WTC11 (cell line): ENCODE results near the gene SGCD. TPM values are rescaled to one million over a fixed set of nuclear protein-coding genes. Genes with fewer than 3 reads are reported as not detected.

Experiments
- ATAC-seq: fragments of 200-7000 bp; cut with Tn5 transposase; 2 replicates; pipeline ENCODE4 v1.10.0; 2021; ENCODE audit warnings: mild to moderate bottlenecking, moderate library complexity
- CTCF ChIA-PET: fragments of 300-600 bp; sonication (Branson Sonifier 250); formaldehyde crosslinking; loops from one replicate; lab custom pipeline; 2021; ENCODE audit warnings: antibody characterized with exemption; lab: Charles Lee
- POLR2A ChIA-PET: fragments of 350-600 bp; sonication (Branson Sonifier 250); formaldehyde crosslinking; loops from one replicate; lab custom pipeline; 2021; ENCODE audit warnings: antibody characterized with exemption; lab: Charles Lee
- DNase-seq: peaks from one replicate; pipeline ENCODE4 v3.0.0; 2021; ENCODE audit warnings: low spot score
- H3K27ac Mint-ChIP-seq: 2 replicates; pipeline ENCODE4 v1.8.0; 2021; ENCODE audit warnings: mixed read lengths
- H3K27me3 Mint-ChIP-seq: 2 replicates; pipeline ENCODE4 v1.8.0; 2021; ENCODE audit warnings: low read depth, mild to moderate bottlenecking, moderate library complexity, mixed read lengths
- H3K36me3 Mint-ChIP-seq: 2 replicates; pipeline ENCODE4 v1.8.0; 2021; ENCODE audit warnings: mixed read lengths
- H3K4me1 Mint-ChIP-seq: 2 replicates; pipeline ENCODE4 v1.8.0; 2022; ENCODE audit warnings: mixed read lengths
- H3K4me3 Mint-ChIP-seq: 2 replicates; pipeline ENCODE4 v1.8.0; 2021; ENCODE audit warnings: mild to moderate bottlenecking, moderate library complexity, mixed read lengths
- H3K9me3 Mint-ChIP-seq: 2 replicates; pipeline ENCODE4 v1.8.0; 2021; ENCODE audit warnings: mixed read lengths
- ELF4 ChIP-seq: sonication (generic); formaldehyde crosslinking; IDR thresholded peaks from 2 replicates; pipeline ENCODE4 v1.8.1; 2022; ENCODE audit warnings: low read depth, mild to moderate bottlenecking, moderate library complexity, missing genetic modification reagents
- FOXP1 ChIP-seq: sonication (generic); formaldehyde crosslinking; IDR thresholded peaks from 2 replicates; pipeline ENCODE4 v1.8.0; 2022; ENCODE audit warnings: missing genetic modification reagents, mild to moderate bottlenecking, moderate library complexity, borderline replicate concordance
- GRHL2 ChIP-seq: fragments of 250-450 bp; sonication (Bioruptor Pico); IDR thresholded peaks from 2 replicates; pipeline ENCODE4 v1.8.0; 2022; ENCODE audit warnings: mild to moderate bottlenecking, moderate library complexity; ENCODE audit not compliant: insufficient replicate concordance, severe bottlenecking
- HMGA2 ChIP-seq: fragments of 250-450 bp; sonication (Bioruptor Pico); IDR thresholded peaks from 2 replicates; pipeline ENCODE4 v1.4.0; 2021; ENCODE audit warnings: mild to moderate bottlenecking, moderate library complexity
- JUN ChIP-seq: sonication (generic); formaldehyde crosslinking; IDR thresholded peaks from 2 replicates; pipeline ENCODE4 v1.8.0; 2023; ENCODE audit warnings: mild to moderate bottlenecking, missing genetic modification reagents
- MXD4 ChIP-seq: fragments of 250-450 bp; sonication (Bioruptor Pico); IDR thresholded peaks from 2 replicates; pipeline ENCODE4 v1.8.0; 2021; ENCODE audit warnings: mild to moderate bottlenecking, moderate library complexity, borderline replicate concordance
- NR1H2 ChIP-seq: sonication (generic); formaldehyde crosslinking; IDR thresholded peaks from 2 replicates; pipeline ENCODE4 v1.9.0; 2021; ENCODE audit warnings: mild to moderate bottlenecking, moderate library complexity, missing genetic modification reagents
- NR2C2 ChIP-seq: sonication (generic); formaldehyde crosslinking; IDR thresholded peaks from 2 replicates; pipeline ENCODE4 v1.8.0; 2022; ENCODE audit warnings: mild to moderate bottlenecking, missing genetic modification reagents
- TCF7 ChIP-seq: sonication (generic); formaldehyde crosslinking; IDR thresholded peaks from 2 replicates; pipeline ENCODE4 v1.8.0; 2022; ENCODE audit warnings: mild to moderate bottlenecking, low read depth, missing genetic modification reagents, moderate library complexity
- ZBTB21 ChIP-seq: sonication (generic); formaldehyde crosslinking; IDR thresholded peaks from 2 replicates; pipeline ENCODE4 v1.8.1; 2023; ENCODE audit warnings: mild to moderate bottlenecking, missing genetic modification reagents, borderline replicate concordance
- ZNF138 ChIP-seq: sonication (generic); formaldehyde crosslinking; conservative IDR thresholded peaks from 2 replicates; pipeline ENCODE4 v1.8.1; 2022; ENCODE audit warnings: mild to moderate bottlenecking, moderate library complexity, missing genetic modification reagents
- ZNF219 ChIP-seq: sonication (generic); formaldehyde crosslinking; IDR thresholded peaks from 2 replicates; pipeline ENCODE4 v1.8.0; 2023; ENCODE audit warnings: missing genetic modification reagents, mild to moderate bottlenecking, borderline replicate concordance
- ZNF396 ChIP-seq: fragments of 250-450 bp; sonication (Bioruptor Pico); IDR thresholded peaks from 2 replicates; pipeline ENCODE4 v1.8.0; 2021; ENCODE audit warnings: mild to moderate bottlenecking, moderate library complexity, borderline replicate concordance
- ZNF416 ChIP-seq: fragments of 250-450 bp; sonication (Bioruptor Pico); IDR thresholded peaks from 2 replicates; pipeline ENCODE4 v1.9.0; 2021; ENCODE audit warnings: mild to moderate bottlenecking, inconsistent platforms
- total RNA-seq: library from RNA; stranded (reverse); gene quantifications from 3 replicates; pipeline ENCODE4 v1.2.3, GENCODE V29; 2021
- TF ChIP-seq, protein P1 (sequence below): sonication (generic); formaldehyde crosslinking; IDR thresholded peaks from 2 replicates; pipeline ENCODE4 v1.8.1; 2023; ENCODE audit warnings: mild to moderate bottlenecking, missing genetic modification reagents
- TF ChIP-seq, protein P2 (sequence below): sonication (generic); formaldehyde crosslinking; IDR thresholded peaks from 2 replicates; pipeline ENCODE4 v1.8.1; 2022; ENCODE audit warnings: missing genetic modification reagents, borderline replicate concordance
- TF ChIP-seq, protein P3 (sequence below): fragments of 200-600 bp; IDR thresholded peaks from 2 replicates; pipeline ENCODE4 v1.8.0; 2022; ENCODE audit warnings: antibody characterized with exemption
- TF ChIP-seq, protein P4 (sequence below): sonication (generic); formaldehyde crosslinking; IDR thresholded peaks from 2 replicates; pipeline ENCODE4 v1.8.1; 2022; ENCODE audit warnings: mild to moderate bottlenecking, missing genetic modification reagents, moderate library complexity, borderline replicate concordance
- TF ChIP-seq, protein P5 (sequence below): fragments of 250-450 bp; sonication (Bioruptor Pico); conservative IDR thresholded peaks from 2 replicates; pipeline ENCODE4 v1.9.0; 2021; ENCODE audit warnings: mild to moderate bottlenecking
- TF ChIP-seq, protein P6 (sequence below): sonication (generic); formaldehyde crosslinking; IDR thresholded peaks from 2 replicates; pipeline ENCODE4 v1.8.0; 2022; ENCODE audit warnings: mild to moderate bottlenecking, missing genetic modification reagents
- TF ChIP-seq, protein P7 (sequence below): sonication (generic); formaldehyde crosslinking; IDR thresholded peaks from 2 replicates; pipeline ENCODE4 v1.8.1; 2023; ENCODE audit warnings: mild to moderate bottlenecking, missing genetic modification reagents

The SGCD gene
- total RNA-seq, 1 experiment from 2014 or later, result 0.33 TPM

DNA sequence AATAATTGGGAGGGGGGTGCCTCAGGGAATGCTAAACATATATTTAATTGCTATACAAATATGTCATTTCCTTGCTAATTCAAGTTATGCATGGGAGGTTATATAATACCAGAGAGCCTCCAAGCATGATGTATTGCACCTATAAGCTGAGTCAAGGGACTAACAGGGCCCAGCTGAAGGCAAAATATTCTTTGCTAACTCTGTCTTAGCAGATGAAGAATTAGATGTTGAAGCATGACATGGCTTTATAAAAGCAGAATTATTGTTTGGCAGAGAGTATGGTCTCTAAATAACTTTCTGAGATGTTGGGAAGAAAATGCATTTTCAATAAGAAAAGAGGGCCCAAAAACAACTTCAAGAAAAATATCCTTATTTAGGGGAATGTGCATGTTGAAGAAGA lies 60.4 kb downstream of the SGCD start:
- Mint-ChIP-seq H3K4me1 (0 out of 2 replicates have a peak, but pooled peaks cover under 1% of the 10 kb centered on the region), H3K27ac (no peak overlapping the region), H3K4me3 (no peak overlapping the region), H3K27me3 (no peaks in the 10 kb centered on the region), H3K9me3 (no peaks in the 10 kb centered on the region), H3K36me3 (no peaks in the 10 kb centered on the region)
- TF ChIP-seq FOXP1 (CRISPR knock-in tag), result no peak
- no peak for TF ChIP-seq ZNF138 (CRISPR knock-in tag)
- TF ChIP-seq, protein P1, sequence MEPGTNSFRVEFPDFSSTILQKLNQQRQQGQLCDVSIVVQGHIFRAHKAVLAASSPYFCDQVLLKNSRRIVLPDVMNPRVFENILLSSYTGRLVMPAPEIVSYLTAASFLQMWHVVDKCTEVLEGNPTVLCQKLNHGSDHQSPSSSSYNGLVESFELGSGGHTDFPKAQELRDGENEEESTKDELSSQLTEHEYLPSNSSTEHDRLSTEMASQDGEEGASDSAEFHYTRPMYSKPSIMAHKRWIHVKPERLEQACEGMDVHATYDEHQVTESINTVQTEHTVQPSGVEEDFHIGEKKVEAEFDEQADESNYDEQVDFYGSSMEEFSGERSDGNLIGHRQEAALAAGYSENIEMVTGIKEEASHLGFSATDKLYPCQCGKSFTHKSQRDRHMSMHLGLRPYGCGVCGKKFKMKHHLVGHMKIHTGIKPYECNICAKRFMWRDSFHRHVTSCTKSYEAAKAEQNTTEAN (CRISPR knock-in tag), result no peak
- TF ChIP-seq, protein P2, sequence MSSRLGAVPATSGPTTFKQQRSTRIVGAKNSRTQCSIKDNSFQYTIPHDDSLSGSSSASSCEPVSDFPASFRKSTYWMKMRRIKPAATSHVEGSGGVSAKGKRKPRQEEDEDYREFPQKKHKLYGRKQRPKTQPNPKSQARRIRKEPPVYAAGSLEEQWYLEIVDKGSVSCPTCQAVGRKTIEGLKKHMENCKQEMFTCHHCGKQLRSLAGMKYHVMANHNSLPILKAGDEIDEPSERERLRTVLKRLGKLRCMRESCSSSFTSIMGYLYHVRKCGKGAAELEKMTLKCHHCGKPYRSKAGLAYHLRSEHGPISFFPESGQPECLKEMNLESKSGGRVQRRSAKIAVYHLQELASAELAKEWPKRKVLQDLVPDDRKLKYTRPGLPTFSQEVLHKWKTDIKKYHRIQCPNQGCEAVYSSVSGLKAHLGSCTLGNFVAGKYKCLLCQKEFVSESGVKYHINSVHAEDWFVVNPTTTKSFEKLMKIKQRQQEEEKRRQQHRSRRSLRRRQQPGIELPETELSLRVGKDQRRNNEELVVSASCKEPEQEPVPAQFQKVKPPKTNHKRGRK, result no peak
- TF ChIP-seq MXD4 (CRISPR knock-in tag), result no peak
- TF ChIP-seq, protein P3, sequence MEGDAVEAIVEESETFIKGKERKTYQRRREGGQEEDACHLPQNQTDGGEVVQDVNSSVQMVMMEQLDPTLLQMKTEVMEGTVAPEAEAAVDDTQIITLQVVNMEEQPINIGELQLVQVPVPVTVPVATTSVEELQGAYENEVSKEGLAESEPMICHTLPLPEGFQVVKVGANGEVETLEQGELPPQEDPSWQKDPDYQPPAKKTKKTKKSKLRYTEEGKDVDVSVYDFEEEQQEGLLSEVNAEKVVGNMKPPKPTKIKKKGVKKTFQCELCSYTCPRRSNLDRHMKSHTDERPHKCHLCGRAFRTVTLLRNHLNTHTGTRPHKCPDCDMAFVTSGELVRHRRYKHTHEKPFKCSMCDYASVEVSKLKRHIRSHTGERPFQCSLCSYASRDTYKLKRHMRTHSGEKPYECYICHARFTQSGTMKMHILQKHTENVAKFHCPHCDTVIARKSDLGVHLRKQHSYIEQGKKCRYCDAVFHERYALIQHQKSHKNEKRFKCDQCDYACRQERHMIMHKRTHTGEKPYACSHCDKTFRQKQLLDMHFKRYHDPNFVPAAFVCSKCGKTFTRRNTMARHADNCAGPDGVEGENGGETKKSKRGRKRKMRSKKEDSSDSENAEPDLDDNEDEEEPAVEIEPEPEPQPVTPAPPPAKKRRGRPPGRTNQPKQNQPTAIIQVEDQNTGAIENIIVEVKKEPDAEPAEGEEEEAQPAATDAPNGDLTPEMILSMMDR, result no peak
- TF ChIP-seq ZBTB21 (CRISPR knock-in tag), result no peak
- no peak for TF ChIP-seq HMGA2 (CRISPR knock-in tag)
- no peak for TF ChIP-seq JUN (CRISPR knock-in tag)
- TF ChIP-seq, protein P4, sequence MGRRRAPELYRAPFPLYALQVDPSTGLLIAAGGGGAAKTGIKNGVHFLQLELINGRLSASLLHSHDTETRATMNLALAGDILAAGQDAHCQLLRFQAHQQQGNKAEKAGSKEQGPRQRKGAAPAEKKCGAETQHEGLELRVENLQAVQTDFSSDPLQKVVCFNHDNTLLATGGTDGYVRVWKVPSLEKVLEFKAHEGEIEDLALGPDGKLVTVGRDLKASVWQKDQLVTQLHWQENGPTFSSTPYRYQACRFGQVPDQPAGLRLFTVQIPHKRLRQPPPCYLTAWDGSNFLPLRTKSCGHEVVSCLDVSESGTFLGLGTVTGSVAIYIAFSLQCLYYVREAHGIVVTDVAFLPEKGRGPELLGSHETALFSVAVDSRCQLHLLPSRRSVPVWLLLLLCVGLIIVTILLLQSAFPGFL, result no peak
- no peak for TF ChIP-seq ZNF396
- TF ChIP-seq ELF4 (CRISPR knock-in tag), result no peak
- TF ChIP-seq NR2C2 (CRISPR knock-in tag), result no peak
- no peak for TF ChIP-seq ZNF219 (CRISPR knock-in tag)
- TF ChIP-seq ZNF416 (CRISPR knock-in tag), result no peak
- DNase-seq, result no peak
- CTCF ChIA-PET, result no interaction called here
- no peak for ATAC-seq
- POLR2A ChIA-PET, result no interaction called here

DNA sequence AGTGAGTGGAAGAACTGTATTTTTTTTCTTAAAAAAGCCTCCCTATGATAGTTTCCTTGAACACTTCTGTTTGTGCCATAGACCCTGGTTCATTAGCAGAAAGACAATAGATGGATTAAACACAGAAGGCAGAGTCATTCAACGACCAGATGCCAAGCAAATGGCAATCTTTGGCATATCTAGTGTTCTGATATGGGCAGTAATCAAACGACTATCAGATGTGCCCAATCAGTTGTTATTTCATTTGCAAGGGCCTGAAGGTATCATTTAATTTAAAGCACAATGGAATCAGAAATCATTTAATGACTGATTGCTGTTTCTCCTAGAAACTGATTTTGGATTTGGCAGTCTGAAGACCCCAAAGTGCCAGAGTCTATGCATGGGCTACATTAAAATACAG lies 61.3 kb downstream of the SGCD start:
- 0 out of 2 replicates have a peak, but pooled peaks cover 3% of the 10 kb centered on the region for H3K4me1 Mint-ChIP-seq
- no peaks in the 10 kb centered on the region for H3K36me3 Mint-ChIP-seq
- H3K4me3 Mint-ChIP-seq, result no peak overlapping the region
- H3K27ac Mint-ChIP-seq, result no peak overlapping the region
- no peak for ATAC-seq
- no peaks in the 10 kb centered on the region for H3K27me3 Mint-ChIP-seq
- H3K9me3 Mint-ChIP-seq, result no peaks in the 10 kb centered on the region
- DNase-seq, result no peak
- ChIA-PET CTCF (no interaction called here), POLR2A (no interaction called here)
- TF ChIP-seq, protein P5, sequence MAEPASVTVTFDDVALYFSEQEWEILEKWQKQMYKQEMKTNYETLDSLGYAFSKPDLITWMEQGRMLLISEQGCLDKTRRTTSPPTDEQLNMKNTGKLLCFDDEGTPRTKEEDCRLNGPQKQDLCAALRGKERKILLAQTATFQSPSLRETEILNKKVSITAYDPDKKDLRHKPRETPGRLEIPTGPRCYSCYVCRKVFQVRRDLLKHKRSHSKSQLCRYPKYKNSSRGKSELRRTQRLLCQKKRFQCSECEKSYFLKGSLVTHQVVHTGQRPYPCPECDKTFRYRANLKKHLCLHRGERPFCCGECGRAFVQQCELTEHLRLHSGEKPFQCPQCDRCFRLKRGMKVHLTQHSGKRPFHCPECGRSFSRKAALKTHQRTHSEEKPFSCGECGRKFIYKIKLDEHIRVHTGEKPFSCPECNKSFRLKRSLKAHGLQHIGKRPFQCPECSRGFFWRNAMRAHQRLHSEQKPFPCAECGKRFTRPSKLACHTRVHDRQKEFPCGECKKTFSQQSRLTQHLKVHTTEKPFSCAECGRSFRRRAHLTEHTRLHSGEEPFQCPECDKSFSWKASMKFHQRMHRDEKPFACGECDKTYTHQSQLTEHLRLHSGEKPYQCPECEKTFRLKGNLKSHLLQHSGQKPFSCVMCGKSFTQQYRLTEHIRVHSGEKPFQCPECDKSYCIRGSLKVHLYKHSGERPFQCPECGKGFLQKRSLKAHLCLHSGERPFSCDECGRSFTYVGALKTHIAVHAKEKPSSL (CRISPR knock-in tag), result no peak
- TF ChIP-seq NR1H2 (CRISPR knock-in tag), result no peak
- no peak for TF ChIP-seq TCF7
- TF ChIP-seq, protein P6, sequence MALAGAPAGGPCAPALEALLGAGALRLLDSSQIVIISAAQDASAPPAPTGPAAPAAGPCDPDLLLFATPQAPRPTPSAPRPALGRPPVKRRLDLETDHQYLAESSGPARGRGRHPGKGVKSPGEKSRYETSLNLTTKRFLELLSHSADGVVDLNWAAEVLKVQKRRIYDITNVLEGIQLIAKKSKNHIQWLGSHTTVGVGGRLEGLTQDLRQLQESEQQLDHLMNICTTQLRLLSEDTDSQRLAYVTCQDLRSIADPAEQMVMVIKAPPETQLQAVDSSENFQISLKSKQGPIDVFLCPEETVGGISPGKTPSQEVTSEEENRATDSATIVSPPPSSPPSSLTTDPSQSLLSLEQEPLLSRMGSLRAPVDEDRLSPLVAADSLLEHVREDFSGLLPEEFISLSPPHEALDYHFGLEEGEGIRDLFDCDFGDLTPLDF (CRISPR knock-in tag), result no peak
- TF ChIP-seq, protein P7, sequence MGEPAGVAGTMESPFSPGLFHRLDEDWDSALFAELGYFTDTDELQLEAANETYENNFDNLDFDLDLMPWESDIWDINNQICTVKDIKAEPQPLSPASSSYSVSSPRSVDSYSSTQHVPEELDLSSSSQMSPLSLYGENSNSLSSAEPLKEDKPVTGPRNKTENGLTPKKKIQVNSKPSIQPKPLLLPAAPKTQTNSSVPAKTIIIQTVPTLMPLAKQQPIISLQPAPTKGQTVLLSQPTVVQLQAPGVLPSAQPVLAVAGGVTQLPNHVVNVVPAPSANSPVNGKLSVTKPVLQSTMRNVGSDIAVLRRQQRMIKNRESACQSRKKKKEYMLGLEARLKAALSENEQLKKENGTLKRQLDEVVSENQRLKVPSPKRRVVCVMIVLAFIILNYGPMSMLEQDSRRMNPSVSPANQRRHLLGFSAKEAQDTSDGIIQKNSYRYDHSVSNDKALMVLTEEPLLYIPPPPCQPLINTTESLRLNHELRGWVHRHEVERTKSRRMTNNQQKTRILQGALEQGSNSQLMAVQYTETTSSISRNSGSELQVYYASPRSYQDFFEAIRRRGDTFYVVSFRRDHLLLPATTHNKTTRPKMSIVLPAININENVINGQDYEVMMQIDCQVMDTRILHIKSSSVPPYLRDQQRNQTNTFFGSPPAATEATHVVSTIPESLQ (CRISPR knock-in tag), result no peak
- no peak for TF ChIP-seq GRHL2
